Measurements from ENCODE around the gene APLF.
A peak's percentile ranks its signal among the peaks of the same experiment; 100 is the strongest.

DNA sequence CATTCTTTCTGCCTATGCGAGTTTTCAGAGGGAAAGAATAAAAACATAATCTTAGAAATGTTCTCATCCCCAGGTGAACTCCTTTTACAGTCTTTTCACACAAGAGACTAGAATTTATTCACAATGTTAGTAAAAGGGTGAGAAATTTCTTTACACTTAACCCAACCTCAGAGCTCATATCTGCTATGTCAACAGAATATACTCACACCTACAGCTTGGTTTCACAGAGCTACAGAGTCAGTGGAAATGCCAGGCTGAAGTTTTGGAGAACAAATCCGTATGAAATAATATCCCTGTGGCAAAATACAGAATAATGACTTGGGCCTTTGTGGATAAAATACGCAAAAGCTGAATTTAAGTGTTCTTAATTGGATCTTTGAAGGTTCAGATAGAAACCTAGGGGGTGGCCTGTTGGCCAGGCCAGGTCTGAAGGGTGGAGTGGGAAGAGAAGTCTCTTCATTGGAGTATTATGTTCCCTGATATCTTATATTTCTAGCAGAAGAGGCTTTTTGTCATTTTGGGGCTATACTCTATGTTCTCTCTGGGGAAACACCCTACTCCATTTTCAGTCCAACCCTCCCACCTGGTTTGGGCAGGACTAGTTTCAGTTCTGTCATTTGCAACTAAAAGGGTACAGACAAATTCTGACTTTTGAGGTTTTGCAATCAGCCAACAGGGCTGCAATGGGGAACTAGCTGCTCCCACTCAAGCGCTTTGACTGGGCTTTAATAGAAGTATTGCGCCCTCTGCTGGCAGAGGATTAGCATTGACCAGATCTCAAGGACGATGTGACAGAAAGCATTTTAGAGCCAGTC lies 26.0 kb upstream of the APLF start:
- TF ChIP-seq CTCF (IDR thresholded peaks at IDR 0.05; ENCODE audit: insufficient read depth, low read depth, low read length), result peak; percentile 95
- no peak for TF ChIP-seq EZH2 (IDR thresholded peaks at IDR 0.05; ENCODE audit: insufficient read depth, low read length)
